Measurements from ENCODE around the gene BRD2.
A peak's percentile ranks its signal among the peaks of the same experiment; 100 is the strongest.
"Not testable (repeated sequence)": the region's sequence is repeated elsewhere in the genome, so short reads cannot be mapped to it uniquely, and the experiment has no call there.

The BRD2 gene

GRCh38 chr6:32968093-32968866, at the start of gene BRD2:
BRD2 (plus strand) TSS chr6:32968594; CDS start chr6:32972899, 4,305 bp downstream.
- peak; percentile 94 for DNase-seq

- no peak for DNase-seq
Observed at GRCh38 chr6:32920715-32921114, 47.7 kb upstream of the BRD2 start.

GRCh38 chr6:32922083-32922482, 46.3 kb upstream of the BRD2 start:
- no peak for DNase-seq

- no peak for DNase-seq
Observed at GRCh38 chr6:32931211-32931610, 37.2 kb upstream of the BRD2 start.

- DNase-seq, result no peak
Observed at GRCh38 chr6:32932132-32932868, 36.1 kb upstream of the BRD2 start.

- DNase-seq, result peak; percentile 40
Observed at GRCh38 chr6:32933661-32934085, 34.7 kb upstream of the BRD2 start.

- DNase-seq, result no peak
Observed at GRCh38 chr6:32935551-32936238, 32.7 kb upstream of the BRD2 start.

GRCh38 chr6:32936239-32937152, 31.9 kb upstream of the BRD2 start:
- no peak for DNase-seq

GRCh38 chr6:32937230-32937633, 31.2 kb upstream of the BRD2 start:
- no peak for DNase-seq

GRCh38 chr6:32938494-32938893, 29.9 kb upstream of the BRD2 start:
- no peak for DNase-seq

- DNase-seq, result no peak
Observed at GRCh38 chr6:32940656-32941213, 27.7 kb upstream of the BRD2 start, which contains the start of gene HLA-DMB. HLA-DMB (minus strand) TSS chr6:32941028; CDS start chr6:32940807, 221 bp downstream.

GRCh38 chr6:32941214-32941768, 27.1 kb upstream of the BRD2 start:
- no peak for DNase-seq

- DNase-seq, result not testable (repeated sequence)
Observed at GRCh38 chr6:32942555-32943123, 25.8 kb upstream of the BRD2 start.

GRCh38 chr6:32943864-32944649, 24.3 kb upstream of the BRD2 start:
- DNase-seq, result no peak

- no peak for DNase-seq
Observed at GRCh38 chr6:32945108-32945760, 23.2 kb upstream of the BRD2 start.

GRCh38 chr6:32945953-32946352, 22.4 kb upstream of the BRD2 start:
- no peak for DNase-seq

- DNase-seq, result no peak
Observed at GRCh38 chr6:32946893-32947292, 21.5 kb upstream of the BRD2 start.

GRCh38 chr6:32947552-32948465, 20.6 kb upstream of the BRD2 start:
- peak; percentile 30 for DNase-seq

- no peak for DNase-seq
Observed at GRCh38 chr6:32949113-32949512, 19.3 kb upstream of the BRD2 start.

Data from NCI-H2171 treated with DMSO at 0.1 percent for 48 hours (cell line).